HK-2 (cell line): ENCODE data around the gene PRAMEF10.
"Not testable (repeated sequence)": the region's sequence is repeated elsewhere in the genome, so short reads cannot be mapped to it uniquely, and the experiment has no call there.

Source experiments
- DNase-seq: peaks from one replicate; pipeline ENCODE4 v3.0.0-alpha.2; 2018; ENCODE audit not compliant: unreplicated experiment

The PRAMEF10 gene

DNA sequence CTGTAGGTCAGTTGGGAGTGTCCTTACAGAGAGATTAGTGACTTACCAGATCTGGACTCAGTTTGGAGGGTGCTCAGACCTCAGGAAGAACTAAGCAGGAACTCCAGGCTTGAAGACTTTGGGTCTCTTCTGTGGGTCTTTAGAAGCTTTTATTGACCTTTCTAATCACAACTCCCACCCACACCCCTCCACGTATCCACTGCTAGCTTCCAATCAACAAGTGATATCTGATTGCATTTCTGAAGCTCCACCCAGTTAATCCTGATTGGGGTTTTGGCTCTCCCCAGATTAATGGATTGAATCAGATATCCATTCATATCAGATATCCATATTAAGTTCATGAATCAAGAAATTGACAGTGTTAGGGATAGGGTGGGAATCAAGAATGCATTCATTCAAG, at the start of gene PRAMEF10:
PRAMEF10 (minus strand) TSS at position 101 of the 400 bp plus-strand sequence. CDS start 2,423 bp downstream, outside the sequence.
- not testable (repeated sequence) for DNase-seq

DNA sequence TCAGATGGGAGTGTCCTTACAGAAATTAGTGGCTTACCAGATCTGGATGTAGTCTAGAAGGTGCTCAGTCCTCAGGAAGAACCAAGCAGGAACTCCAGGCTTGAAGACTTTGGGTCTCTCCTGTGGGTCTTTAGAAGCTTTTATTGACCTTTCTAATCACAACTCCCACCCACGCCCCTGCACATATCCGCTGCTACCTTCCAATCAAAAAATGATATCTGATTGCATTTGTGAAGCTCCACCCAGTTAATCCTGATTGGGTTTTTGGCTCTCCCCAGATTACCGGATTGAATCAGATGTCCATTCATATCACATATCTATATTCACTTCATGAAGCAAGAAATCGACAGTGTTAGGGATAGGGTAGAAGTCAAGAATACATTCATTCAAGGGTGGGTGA, 49.4 kb upstream of the PRAMEF10 start, which contains the start of gene PRAMEF6:
PRAMEF6 (minus strand) TSS at position 101 of the 400 bp plus-strand sequence. CDS start 5,062 bp downstream, outside the sequence.
- not testable (repeated sequence) for DNase-seq

GRCh38 chr1:12924368-12924767, 26.3 kb upstream of the PRAMEF10 start:
- DNase-seq: not testable (repeated sequence)

DNA sequence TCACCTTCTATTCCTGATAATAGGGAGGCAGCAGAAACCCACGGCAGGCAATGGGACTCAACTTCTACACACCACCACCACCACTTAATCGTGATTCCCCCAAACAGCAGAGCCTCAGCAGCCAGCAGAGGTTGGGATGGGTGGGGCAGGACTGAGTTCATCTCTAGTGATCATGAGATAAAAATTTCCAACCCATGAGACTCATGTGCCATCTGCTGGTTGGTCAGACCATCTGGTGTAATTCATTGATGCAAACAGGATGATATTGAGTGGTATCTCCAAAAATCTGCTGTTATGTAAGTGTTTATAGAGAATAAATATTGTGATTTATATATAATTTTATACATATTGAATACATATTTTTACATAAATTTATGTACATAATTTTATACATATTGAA, 23.7 kb upstream of the PRAMEF10 start:
- not testable (repeated sequence) for DNase-seq

DNA sequence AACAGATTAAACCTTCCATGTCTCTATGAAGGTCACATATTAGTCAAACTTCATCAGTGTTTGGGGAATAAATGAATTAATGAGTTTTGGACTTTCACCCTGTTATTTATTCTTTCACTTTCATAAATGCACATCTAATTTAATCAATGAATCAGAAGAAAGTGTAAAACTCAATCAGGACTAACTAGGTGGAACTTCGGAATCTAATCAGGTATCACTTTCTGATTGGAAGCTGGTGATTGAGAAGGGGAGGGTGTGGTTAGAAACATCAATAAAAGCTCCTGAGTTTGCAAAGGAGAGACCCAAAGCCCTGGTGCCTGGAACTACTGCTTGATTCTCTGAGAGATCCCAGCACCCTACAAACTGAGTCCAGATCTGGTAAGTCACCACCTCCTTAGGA, 18.2 kb upstream of the PRAMEF10 start, which contains the start of gene PRAMEF7:
PRAMEF7 (plus strand) TSS at position 301 of the 400 bp plus-strand sequence. CDS start 1,083 bp downstream, outside the sequence.
- DNase-seq: not testable (repeated sequence)

DNA sequence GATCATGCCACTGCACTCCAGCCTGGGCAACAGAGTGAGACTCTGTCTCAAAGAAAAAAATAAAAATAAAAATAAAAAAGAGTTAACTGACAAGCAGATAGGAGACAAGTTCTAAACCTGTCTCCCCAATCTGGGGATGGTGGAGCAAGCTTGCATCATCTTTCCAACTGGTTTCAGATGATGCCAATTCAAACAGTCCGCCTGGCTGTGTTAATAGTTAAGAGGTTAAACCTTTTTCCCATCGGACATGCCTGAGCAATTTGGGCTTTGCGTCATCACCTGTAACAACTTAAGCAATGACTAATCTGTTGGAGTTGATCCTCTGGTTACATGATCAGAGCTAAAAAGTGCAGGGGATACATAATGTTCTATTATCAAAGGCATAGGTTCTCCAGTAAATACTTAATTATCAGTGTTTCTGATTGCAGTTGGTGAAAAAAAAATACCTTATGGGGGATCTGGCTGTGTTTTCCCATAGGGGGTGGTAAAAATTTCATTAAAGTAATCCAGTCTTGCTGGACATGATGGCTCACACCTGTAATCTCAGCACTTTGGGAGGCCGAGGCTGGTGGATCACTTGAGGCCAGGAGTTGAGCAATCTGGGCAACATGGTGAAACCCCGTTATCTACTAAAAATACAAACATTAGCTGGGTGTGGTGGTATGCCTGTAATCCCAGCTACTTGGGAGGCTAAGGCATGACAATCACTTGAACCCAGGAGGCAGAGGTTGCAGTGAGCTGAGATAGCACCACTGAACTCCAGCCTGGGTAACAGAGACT, 5.9 kb upstream of the PRAMEF10 start:
- not testable (repeated sequence) for DNase-seq

- DNase-seq: not testable (repeated sequence)
Observed at GRCh38 chr1:12899186-12899585, 1.1 kb upstream of the PRAMEF10 start.

GRCh38 chr1:12886101-12886500, 12.0 kb downstream of the PRAMEF10 start, which contains the start of gene PRAMEF4:
PRAMEF4 (minus strand) TSS chr1:12886201; CDS start chr1:12883394, 2,807 bp downstream.
- DNase-seq: not testable (repeated sequence)

- not testable (repeated sequence) for DNase-seq
Observed at GRCh38 chr1:12878453-12878852, 19.6 kb downstream of the PRAMEF10 start.

DNA sequence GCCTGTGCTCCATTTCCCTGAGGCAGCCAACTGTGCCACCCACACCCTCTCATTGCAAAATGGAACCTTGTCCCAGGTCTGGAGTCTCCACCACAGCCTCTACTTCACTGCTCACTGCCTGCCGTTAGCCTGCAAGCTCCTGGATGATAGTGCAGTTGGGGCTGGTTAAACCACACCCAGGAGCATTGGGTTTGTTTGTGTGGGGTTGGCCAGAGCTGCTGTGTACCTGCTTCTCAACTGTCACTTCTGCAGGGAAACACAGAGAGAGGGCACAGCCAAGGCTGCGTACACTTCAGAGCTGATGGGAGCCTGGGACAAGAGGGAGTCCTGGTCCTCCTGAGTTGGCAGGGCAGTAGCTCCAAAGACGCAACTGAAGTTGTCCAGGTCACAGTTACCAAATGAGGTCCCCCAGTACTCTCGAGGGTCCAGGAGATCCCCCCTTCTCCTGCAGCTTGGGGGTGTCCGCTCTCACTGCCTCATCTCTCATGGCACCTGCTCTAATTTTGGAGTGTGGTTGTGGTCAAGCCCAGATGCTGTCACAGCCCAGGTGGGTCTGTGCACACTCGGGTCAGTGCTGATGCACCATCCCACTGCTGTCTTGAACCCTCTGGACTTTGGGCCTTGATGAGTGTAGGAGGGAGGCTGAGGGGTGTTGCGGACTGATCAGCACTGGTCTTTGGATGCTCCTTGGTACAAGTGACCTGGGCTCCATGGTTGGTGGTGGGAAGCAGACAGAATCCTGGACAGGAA, 34.8 kb downstream of the PRAMEF10 start:
- DNase-seq: not testable (repeated sequence)

DNA sequence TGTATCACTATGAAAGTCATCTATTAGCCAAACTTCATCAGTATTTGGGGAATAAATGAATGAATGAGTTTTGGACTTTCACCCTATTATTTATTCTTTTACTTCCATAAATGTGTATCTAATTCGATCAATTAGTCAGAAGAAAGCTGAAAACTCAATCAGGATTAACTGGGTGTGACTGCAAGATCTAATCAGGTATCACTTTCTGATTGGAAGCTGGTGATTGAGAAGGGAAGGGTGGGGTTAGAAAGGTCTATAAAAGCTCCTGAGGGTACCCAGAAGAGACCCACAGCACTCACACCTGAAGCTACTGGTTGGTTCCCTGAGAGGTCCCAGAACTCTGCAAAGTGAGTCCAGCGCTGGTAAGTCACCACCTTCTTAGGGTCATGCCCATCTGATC, 41.3 kb downstream of the PRAMEF10 start, which contains the start of gene PRAMEF2:
PRAMEF2 (plus strand) TSS at position 301 of the 400 bp plus-strand sequence. CDS start 1,924 bp downstream, outside the sequence.
- not testable (repeated sequence) for DNase-seq

GRCh38 chr1:12851779-12852178, 46.3 kb downstream of the PRAMEF10 start:
- DNase-seq: peak; percentile 14

DNA sequence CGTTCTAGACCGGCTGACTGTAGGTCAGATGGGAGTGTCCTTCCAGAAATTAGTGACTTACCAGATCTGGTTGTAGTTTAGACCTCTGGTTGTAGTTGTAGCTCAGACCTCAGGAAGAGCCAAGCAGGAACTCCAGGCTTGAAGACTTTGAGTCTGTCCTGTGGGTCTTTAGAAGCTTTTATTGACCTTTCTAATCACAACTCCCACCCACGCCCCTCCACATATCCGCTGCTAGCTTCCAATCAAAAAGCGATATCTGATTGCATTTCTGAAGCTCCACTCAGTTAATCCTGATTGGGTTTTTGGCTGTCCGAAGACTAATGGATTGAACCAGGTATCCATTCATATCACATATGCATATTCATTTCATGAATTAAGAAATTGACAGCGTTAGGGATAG, 49.5 kb downstream of the PRAMEF10 start, which contains the start of gene HNRNPCL1:
HNRNPCL1 (minus strand) TSS at position 101 of the 400 bp plus-strand sequence. CDS start 431 bp downstream, outside the sequence.
- not testable (repeated sequence) for DNase-seq
